Activated CD4-positive, alpha-beta T cell treated with anti-CD3 and anti-CD28 coated beads for 4 hours (primary cell): Measurements from ENCODE around the gene AHDC1.

Source experiments
- DNase-seq, 2 donors: peaks; one replicate each; pipeline ENCODE4 v3.0.0-alpha.2; 2020

AHDC1 gene

DNA sequence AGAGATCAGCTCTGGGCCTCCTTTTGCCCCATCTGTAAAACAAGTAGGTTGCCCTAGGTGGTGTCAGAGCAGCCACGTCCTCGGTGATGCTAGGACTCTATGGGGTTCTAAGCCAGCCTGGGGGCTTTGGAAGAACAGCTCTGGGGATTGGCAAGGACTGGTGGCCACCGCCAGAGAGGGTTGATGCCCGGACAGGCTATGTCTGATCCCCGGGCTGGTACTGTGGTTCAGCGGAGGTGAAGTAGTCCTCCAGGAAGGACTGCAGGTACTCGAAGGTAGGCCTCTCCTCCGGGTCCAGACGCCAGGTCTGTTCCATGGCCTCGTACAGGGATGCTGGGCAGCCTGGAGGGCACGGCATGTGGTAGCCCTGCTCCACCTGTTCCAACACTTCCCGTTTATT is 8.8 kb upstream of the AHDC1 start:
- no peak for DNase-seq

DNA sequence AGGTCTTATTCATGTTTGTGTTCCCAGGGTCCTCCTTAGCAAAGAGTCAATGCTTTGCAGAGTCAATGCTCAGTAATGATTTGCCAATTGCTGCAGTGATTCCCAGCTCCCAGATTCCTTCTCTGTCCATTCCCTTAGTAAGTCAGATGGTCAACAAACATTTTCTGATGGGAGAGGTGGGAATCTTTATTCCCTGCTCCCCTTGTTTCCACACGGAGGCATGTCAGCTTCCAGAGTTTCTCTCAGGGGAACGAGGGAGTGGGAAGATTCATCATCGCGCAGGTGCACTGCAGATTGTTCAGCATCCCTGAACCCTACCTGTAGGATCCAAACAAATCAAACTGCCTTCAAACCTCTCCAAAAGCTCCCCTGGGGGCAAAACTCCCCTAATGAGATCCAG is 7.5 kb upstream of the AHDC1 start:
- DNase-seq = no peak

DNA sequence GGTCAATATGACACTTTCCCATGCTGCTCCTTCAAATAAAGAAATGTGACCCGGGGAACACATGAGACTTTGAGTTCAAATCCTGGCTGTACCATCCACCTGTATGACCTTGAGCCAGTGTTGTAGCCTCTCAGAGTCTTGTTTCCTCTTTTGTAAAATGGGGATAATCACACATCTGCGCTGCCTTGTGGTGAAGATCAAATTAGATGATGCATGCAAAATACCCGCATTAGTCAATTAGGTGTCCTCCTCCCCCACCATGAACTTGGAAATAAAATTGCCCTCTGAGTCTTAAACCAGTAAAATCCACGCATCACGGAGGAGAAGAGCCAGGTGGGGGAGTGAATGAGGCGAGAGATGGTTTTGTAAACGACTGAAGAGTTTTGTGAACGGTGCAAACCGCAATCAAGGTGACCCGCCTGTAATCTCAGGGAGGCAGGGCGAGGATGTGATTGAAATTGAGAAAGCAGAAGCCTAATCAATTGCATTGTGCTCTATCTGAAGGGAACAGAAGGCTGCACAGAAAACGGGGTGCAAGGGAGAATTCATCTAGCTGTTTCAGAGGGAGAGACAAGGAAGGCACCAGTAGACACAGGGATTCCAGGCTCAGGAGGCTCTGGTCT is 5.8 kb upstream of the AHDC1 start:
- DNase-seq = no peak

DNA sequence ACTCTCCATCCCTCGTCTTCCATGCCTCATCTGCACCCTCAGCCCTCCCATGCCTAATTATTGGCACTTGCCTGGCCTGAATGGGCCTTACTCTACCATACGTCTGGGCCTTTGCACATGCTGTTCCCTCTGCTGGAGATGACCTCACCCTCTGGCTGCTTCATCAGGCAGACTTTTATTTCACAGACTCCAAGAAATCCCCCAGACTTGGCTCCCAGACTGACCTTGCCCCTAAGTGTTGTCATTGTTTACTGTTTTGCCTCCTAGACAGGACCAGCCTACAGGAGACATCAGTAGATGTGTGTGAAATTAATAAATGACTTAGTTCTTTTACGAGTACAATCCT is 5.2 kb upstream of the AHDC1 start:
- no peak for DNase-seq

DNA sequence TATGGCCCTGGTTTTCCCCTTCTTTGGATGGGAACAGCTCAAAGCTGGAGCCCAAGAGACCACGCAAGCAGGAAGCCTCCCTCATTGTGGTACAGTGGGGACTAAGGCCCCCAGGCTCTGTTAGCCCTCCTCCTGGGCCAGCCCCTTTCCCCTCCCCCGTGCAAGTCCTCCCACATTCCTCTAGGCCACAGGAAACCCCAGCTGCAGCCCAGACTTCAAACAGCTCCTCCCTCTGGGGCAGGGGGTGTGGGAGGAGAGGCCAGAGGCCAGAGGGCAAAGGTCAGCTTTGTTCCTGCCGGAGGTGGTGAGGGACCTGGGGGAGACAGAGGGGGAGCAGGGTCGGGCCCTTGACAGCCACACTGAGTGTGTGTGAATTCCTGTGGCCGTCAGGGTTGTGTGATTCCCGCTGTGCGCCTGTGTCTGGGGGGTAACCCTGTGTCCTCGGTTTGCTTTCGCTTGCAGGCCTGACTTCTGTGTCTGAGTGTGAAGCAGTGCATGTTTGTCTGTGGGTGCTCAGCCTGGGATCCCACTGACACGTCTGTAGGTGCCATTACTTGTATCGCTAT is 3.4 kb upstream of the AHDC1 start:
- no peak for DNase-seq

DNA sequence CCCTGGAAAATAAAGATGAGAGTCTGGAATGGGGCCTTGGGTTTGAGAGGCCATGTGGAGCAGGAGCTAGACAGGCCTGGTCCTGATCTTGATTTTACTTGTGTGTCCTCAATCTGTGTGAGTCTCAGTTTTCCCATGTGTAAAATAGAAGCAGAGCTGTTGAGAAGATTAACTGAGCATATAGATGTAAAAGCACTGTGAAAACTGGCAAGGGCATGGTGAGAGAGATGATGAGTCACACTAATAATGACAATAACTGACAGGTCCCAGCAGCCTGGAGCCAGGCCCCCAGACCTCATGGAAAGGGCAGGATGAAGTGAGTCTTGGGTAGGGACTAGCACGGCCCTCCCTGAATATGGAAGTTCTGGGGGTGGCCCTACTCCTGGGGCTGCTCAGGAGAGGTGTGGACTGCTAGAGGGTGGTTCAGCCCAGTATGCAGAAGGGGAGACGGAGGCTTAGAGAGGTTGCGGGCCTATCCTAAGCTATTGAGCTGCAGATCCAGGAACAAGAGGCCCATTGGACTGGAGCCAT is 2.8 kb upstream of the AHDC1 start:
- no peak for DNase-seq

DNA sequence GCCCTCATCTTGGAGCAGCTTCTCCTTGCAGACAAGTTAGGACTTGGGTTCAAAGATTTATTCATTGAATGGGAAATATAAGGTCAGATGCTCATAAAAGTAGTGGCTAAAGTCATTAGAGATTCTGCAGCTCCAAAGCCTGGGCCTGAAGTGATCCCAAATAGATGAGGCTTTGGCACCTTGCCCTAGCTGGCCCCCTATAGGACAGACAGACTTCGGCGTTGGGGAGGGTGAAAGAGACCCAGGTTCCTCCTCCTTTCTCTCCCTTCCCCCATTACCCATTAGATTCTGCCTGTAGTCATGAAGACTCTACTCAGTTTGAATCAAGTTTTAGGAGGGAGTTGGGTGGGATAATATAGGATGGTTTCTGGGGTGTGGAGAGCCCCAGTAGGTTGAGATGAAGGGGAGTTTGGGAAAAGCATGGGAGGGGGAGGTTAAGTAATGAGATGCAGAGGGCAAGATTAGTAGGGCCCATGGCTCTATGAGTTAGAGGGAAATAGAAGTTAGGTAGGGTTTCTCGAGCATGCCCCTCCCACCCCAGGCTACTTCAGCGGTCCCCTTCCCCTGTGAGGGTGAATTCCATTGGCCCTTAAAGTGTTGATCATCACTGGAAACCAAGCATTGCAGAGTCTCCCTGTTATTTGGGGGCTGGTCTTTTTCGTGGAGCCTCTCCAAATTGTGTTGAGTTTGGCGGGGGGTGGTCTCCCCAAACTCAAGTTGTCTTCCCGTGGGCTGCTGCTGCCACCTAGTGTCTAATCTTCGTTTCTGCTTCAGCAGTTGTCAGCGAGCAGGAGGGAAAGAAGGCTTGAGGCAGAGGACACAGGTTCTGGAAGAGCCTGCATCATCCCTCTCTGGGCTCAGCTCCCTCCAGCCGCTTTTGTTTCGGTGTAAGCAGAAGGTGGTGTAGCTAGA is 2.1 kb upstream of the AHDC1 start:
- peak; percentile 61 to 73 for DNase-seq

DNA sequence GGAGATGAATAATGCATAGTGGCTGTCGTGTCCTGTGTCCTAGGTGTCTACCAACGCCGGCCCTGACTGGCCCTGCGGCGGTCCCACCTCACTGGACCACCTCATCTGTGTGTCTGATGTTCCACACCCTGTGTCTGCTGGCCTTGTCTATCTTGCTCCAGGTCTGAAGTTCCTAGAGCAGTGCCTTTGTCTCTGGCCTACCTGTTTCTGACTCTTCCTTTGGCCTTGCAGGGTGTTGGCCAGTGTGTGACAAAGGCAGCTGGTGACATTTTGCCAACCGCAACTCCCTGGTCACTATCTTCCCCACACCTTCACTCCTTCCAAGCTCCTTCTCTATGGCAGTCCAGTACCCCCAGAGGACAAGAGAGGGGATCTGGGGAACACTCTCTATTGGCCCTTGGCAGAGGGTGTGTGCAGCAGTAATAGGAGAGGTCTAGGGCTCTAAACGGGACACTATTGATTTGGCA is 1.4 kb upstream of the AHDC1 start:
- no peak for DNase-seq

DNA sequence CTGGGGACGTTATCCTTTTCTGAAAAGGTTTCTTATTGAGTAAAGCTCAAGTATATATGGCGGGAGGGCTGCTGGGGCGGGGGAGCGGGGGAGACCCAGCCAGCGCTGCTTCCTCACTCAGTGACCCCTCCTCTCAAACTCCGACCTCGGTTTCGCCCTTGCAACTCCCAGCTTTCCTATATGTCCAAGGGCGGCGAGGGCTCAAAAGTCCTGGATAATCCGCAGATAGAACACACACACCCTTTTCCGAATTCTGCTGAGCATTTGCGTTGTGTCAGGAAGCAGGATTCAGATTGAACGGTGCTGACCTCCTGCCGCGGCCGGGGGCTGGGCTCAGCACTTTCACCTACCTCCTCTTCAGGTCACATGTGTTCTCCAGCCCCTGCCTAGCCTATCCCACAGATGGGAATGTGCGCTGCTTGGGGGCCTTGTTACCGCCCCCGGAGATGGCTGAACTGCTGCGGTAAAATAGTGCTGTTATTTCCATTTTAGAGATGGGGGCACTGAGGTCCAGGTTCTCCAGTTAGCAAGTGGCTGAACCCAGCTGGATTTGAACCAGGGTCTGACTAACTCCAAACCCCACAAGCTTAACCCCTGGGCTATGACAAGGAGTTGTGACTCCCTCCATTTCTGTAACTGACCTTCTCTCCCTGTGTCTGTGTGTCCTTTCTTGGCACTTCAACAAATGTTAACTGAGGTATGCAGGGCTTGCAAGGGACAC is 795 bp upstream of the AHDC1 start:
- no peak for DNase-seq

DNA sequence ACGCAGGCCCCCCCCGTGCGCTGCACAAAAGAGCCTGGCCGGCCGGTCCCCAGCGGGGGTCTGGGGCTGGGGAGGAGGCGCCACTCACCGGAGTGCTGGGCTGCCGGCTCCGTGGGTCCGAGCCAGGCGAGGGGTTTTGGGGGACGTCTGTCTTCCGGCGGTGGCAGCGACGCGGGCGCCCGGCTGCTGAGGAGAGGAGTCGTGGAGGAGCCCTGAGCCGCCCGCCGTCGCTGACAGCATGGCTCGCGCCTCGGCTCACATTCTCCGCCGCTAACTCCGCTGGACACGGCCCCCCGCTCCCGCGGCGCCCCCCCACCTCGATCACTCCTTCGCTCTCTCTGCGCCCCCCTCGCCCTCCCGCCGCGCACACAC is 649 bp downstream of the AHDC1 start:
- no peak for DNase-seq

DNA sequence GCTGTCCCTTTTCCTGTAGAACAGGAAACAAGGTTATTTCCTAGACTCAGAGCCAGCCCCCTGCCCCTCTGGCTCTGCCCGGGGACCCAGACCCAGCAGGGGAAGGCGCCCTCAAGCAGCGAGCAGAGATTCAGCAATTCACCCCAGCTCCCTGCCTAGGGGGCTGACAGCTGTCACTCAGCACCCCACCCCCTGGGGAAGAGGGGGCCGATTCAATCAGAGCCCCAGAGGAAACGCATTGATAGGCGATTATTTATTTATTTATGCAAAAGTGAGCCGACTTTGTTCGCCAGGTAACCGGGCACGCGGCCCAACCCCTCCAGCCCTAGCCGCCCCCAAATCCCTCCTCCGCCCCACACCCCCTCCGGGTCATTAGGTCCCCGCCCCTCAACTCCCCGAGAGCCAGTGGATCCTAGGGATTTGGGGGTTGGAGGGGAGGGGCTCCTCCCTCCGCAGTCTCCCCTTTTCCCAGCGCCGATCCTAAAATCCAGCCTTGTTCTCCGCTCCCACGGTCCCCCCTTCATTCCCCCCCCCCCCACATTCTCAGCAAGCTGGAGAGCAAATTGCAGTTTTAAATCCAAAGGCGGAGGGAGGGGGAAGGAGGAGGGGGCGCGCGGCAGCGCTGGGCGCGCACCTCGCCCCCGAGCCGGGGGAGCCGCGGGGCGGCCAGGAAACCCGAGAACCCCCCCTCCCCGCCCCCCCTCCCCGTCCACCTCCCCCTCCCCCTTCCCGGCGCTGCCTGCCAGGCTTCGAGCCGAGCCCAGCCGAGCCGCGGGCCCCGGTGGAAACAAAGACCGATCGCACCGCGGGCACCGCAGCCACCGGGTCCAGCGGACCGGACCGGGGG is 1.3 kb downstream of the AHDC1 start:
- DNase-seq = peak in 1 of 2 donors; percentile 41

DNA sequence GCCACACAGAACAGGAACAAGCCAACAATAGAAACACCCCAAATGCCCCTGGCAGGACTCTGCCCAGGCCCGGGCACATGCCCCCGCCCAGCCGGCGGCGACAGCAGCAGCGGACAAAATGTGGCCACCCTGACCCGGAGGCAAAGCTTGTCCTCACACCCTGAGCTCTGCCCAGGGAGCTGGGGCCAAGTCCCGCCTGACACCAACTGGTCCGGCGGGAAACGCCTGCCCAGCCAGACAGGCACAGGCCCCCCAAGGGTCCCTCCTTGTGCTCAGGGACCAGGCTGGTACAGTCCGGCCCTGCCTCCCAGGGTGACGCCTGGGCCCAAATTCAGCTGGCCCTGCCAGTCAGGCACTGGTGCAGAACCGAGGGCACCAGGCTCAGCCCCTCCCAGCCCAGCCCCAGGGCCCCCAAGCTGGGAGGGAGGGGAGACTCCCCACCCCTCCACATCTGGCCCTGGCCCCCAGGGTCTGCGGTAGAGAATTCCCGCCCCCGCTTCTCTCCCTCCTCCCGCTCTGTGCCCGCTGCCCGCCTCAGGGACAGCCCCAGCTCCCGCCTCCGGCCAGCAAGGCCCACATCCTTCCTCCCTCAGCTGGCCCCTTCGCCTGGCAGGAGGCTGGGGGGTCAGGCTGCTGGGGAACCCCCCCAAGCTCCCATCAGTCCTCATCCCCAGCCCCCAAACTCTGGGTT is 2.0 kb downstream of the AHDC1 start:
- no peak for DNase-seq

DNA sequence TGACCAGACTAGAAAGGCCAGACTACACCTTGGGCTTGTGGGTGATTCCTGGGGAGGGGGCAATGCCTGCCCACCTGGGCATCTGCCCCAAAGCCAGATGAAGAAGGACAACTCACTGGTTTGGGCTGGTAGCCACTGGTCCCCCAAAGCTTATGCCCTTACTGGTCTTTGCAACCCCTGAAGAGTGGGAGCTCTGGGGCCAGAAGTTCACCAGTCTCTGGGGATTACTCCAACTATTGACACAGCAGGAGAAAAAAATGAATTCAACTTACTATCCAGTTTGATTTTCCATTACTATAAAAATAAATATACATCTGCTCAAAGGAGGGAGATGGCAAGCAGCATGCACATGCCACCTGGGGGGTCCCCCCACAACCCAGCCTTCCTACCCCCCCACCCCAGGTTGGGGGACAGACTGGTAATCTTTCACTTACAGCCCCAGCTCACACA is 2.6 kb downstream of the AHDC1 start:
- no peak for DNase-seq

DNA sequence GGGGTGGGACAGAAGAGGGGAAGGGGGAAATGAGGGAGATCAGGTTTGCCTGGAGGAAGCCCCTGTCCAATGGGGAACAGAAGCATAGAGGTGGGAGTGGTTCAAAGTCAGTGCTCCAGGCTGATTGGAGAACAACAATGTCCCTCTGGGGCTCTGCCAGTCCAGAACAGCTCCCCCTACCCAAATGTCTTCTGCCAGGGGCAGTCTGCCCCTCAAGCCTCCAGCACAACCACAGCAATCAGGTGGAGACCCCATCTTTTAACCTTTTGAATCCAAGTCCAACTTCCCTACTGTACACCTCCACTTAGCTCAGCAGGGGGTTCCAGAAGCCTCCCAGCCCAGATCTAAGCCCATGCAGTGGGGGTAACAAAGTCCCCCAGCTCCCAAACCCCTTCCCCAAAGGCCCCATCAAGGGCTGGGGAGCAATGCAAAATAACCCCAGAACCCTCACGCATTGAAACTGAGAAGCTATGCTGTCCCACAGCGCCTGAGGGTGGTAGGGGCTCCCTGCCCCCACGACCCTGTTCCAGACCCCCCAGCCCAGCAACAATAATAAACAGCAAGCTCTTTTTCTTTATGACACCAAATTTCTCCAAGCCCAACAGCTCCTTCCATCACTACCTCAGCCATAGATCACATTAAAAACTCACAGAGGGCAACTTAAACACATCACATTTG is 3.3 kb downstream of the AHDC1 start:
- DNase-seq = no peak

DNA sequence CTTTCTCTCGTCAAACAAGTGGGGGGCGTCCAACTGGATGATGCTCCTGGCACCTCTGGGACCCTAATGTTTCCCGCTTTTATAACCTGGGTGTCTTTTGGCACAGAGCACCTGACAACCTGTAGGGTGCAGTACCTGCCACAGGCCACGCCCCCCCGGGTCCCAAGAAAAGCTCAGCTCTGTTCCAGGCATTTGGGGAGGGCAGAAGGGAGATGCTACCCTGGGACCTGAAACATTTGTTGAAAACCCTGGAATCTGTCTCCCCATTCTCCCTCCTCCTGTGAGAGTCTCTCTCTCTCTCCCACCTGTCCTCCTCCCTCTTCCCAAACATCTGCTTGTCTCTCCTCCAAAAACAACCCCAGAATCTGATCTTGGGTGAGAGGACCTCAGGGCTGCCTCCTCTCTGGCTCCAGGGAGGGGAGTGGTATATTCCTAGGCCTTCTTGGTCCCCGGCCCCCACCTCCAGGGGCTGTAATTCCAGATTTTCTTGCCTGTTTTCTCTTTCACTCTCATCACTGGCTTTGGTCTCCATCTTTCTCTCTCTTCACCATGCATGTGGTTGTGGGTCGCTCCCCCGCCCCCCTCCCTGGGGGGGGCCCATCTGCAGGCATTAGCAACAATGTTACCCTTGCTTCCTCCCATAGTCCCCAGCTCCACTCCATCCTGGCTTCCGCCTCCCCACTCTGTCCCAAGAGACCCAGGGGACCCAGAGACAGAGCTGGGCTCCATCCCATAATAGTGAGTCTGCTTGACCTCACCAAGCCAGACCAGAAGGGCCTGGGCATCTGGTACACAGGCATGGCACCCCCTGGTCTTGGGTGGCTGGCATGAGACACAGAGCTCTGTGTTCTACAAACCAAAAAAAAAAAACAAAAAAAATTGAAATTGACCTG is 4.1 kb downstream of the AHDC1 start:
- no peak for DNase-seq

DNA sequence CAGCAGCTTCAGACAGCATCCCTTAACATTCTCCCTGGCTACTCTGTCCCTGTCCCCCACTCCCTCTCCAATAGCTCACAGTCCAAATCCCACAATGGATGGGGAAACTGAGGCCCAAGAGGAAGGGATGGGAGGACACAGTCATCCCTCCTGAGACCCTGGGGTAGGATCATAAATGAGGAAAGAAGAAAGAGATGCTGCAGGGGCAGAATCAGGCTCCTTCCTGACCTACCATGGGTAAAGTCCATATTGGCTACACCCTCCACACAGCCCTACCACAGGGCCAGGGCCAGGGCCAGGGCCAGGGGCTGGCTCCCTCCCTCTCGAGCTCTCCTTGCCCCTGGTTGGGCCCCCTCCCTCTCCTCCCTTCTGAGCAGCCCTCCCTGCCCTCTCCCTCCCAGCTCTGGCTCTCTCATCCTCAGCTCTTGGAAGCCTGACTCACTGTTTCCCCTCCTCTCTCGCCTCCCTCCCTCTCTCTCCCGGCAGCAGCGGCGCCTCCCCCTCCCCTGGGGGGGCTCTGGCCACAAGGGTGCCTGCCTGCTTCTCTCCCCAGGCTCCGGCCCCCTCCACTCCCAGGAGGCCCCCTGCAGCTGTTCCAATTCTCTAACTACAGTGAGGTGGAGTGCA is 4.9 kb downstream of the AHDC1 start:
- DNase-seq = peak; percentile 62 to 65

DNA sequence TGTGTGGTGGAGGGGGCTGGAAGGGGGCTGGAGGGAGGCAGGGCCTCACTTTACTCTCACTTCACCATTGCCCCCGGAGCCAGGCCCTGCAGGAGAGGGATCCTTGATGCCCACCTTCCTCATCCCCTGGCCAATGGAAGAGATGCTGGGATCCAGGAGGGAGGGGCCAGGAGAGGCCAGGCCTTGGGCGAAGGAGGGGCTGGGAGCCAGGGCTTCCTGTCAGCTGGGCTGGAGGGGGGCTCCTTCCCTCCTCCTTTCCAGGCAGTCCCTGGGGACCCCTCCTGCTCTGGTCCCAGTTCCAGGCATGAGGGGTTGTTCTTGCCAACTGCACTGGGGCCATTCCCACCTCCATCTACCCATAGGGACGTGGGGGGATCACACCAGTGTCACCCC is 5.7 kb downstream of the AHDC1 start:
- no peak for DNase-seq

DNA sequence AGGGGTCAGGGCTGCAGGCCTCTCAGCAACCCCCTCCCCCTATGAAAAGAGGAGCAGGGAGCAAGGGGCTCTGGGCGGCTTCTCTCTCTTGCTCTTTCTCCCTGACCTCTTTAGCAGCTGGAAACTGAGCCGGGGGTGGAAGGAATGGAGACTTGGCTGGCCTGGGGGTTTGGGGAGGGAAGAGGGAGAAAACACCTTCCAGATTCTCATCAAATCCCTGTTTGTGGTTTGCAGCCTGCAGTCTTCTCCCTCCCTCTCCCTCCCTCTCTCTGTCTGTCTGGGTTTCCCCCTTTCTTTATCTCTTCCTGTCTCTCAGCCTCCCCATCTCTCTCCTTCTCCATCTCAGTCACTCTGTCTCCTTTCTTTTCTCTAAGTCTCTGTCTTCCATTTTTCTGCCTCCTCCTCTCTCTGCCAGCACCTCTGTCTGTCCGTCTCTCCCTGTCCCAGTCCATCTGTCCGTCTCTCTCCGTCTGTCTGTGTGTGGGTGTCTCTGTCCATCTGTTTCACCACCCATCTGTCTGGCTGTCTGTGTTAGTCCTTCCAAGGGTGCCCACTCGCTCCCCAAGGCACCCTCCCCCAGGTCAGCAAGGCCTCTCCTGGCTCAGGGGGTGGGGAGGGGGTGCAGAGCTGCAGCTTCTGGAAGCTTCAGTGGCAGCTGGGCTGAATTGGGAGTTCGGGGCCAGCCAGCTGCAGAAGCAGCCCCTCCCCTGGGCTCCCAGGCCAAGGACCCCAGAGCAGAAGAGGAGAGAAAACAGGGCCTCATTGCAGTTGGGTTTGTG is 6.2 kb downstream of the AHDC1 start:
- DNase-seq = no peak

DNA sequence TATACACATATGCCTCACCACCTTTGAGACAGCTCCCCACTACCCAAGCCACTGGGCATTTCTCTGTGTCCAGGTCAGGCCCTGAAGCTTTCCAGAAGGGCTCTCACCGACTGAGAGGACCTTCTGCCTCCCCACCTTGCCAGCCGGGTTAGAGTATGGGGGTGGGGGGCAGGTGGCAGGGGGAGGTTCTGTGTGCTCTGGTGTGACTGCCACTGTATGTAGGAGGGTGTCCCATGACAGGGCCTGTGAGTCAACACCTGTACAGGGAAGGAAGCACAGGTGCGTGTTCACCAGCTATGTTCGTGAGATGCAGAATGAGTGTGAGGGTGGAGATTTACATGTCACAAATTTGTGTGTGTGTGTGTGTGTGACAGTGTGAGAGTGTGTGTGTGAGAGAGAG is 7.0 kb downstream of the AHDC1 start:
- DNase-seq = no peak
